Stimulated activated effector memory CD8-positive, alpha-beta T cell treated with anti-CD3 and anti-CD28 coated beads, Interleukin-12 subunit alpha, Interleukin-12 subunit beta, amount 100 ng/mL, for 72 hours (primary cell): ENCODE measurements around the gene TVP23A.
"Not testable (repeated sequence)": the region's sequence is repeated elsewhere in the genome, so short reads cannot be mapped to it uniquely, and the experiment has no call there.

Experiments
- ATAC-seq: fragments of 150-1000 bp; cut with Tn5 transposase; 2 replicates; pipeline ENCODE4 v1.10.0; 2021
- DNase-seq, 2 donors: peaks; one replicate each; pipeline ENCODE4 v3.0.0; 2021 to 2022; ENCODE audit warnings: low spot score in 2 of 2
- H3K27ac Mint-ChIP-seq: one replicate; pipeline ENCODE4 v1.8.0; 2022; ENCODE audit warnings: mild to moderate bottlenecking, mixed read lengths
- H3K36me3 Mint-ChIP-seq: one replicate; pipeline ENCODE4 v1.8.0; 2022; ENCODE audit warnings: mild to moderate bottlenecking, mixed read lengths
- H3K4me1 Mint-ChIP-seq: one replicate; pipeline ENCODE4 v1.8.0; 2022; ENCODE audit warnings: mixed read lengths
- H3K4me3 Mint-ChIP-seq: one replicate; pipeline ENCODE4 v1.8.0; 2022; ENCODE audit warnings: mild to moderate bottlenecking, mixed read lengths
- H3K9me3 Mint-ChIP-seq: one replicate; pipeline ENCODE4 v1.8.0; 2022; ENCODE audit warnings: mixed read lengths

TVP23A gene

GRCh38 chr16:10787304-10787703 lies 31.3 kb downstream of the TVP23A start:
- no peaks in the 10 kb centered on the region for H3K9me3 Mint-ChIP-seq
- no peaks in the 10 kb centered on the region for H3K36me3 Mint-ChIP-seq
- H3K4me3 Mint-ChIP-seq = no peak overlapping the region
- DNase-seq (no peak), ATAC-seq (no peak)
- H3K27ac Mint-ChIP-seq = no peak overlapping the region
- no peaks in the 10 kb centered on the region for H3K4me1 Mint-ChIP-seq

GRCh38 chr16:10782628-10783027 lies 36.0 kb downstream of the TVP23A start:
- DNase-seq = no peak
- Mint-ChIP-seq H3K9me3 (no peaks in the 10 kb centered on the region), H3K36me3 (no peaks in the 10 kb centered on the region), H3K4me3 (no peak overlapping the region), H3K4me1 (no peaks in the 10 kb centered on the region), H3K27ac (no peak overlapping the region)
- ATAC-seq = no peak

GRCh38 chr16:10780628-10781027 lies 38.0 kb downstream of the TVP23A start:
- H3K4me1 Mint-ChIP-seq = peaks cover 7% of the 10 kb centered on the region
- no peak for ATAC-seq
- no peak for DNase-seq
- H3K27ac Mint-ChIP-seq = no peak overlapping the region
- H3K9me3 Mint-ChIP-seq = no peaks in the 10 kb centered on the region
- H3K4me3 Mint-ChIP-seq = no peak overlapping the region
- no peaks in the 10 kb centered on the region for H3K36me3 Mint-ChIP-seq

- not testable (repeated sequence) for H3K27ac Mint-ChIP-seq, H3K4me3 Mint-ChIP-seq
- peaks cover 13% of the 10 kb centered on the region for H3K4me1 Mint-ChIP-seq
These were observed 38.7 kb downstream of the TVP23A start for GRCh38 chr16:10779908-10780307.

GRCh38 chr16:10777356-10777755 lies 41.2 kb downstream of the TVP23A start:
- DNase-seq (no peak), ATAC-seq (no peak)
- H3K36me3 Mint-ChIP-seq = peaks cover 5% of the 10 kb centered on the region
- no peak overlapping the region for H3K27ac Mint-ChIP-seq
- H3K4me1 Mint-ChIP-seq = peaks cover 13% of the 10 kb centered on the region
- H3K4me3 Mint-ChIP-seq = no peak overlapping the region
- no peaks in the 10 kb centered on the region for H3K9me3 Mint-ChIP-seq

More at GRCh38 chr16:10779908-10780307, 38.7 kb downstream of the TVP23A start:
- H3K9me3 Mint-ChIP-seq, DNase-seq, ATAC-seq, H3K36me3 Mint-ChIP-seq: not testable (repeated sequence)

- not testable (repeated sequence) for DNase-seq, H3K27ac Mint-ChIP-seq, ATAC-seq, H3K9me3 Mint-ChIP-seq, H3K36me3 Mint-ChIP-seq, H3K4me3 Mint-ChIP-seq
- H3K4me1 Mint-ChIP-seq = peaks cover 13% of the 10 kb centered on the region
These were observed 41.7 kb downstream of the TVP23A start for GRCh38 chr16:10776923-10777322.

GRCh38 chr16:10776280-10776679 lies 42.3 kb downstream of the TVP23A start:
- no peak overlapping the region for H3K4me3 Mint-ChIP-seq
- ATAC-seq (peak; percentile 87), DNase-seq (no peak)
- H3K9me3 Mint-ChIP-seq = no peaks in the 10 kb centered on the region
- H3K27ac Mint-ChIP-seq = no peak overlapping the region
- peaks cover 5% of the 10 kb centered on the region for H3K36me3 Mint-ChIP-seq
- peaks cover 14% of the 10 kb centered on the region for H3K4me1 Mint-ChIP-seq

- ATAC-seq (no peak), DNase-seq (no peak)
- H3K4me1 Mint-ChIP-seq = peaks cover 32% of the 10 kb centered on the region
- H3K4me3 Mint-ChIP-seq = no peak overlapping the region
- H3K9me3 Mint-ChIP-seq = no peaks in the 10 kb centered on the region
- H3K36me3 Mint-ChIP-seq = peaks cover 31% of the 10 kb centered on the region
- H3K27ac Mint-ChIP-seq = no peak overlapping the region
These were observed 47.7 kb downstream of the TVP23A start for GRCh38 chr16:10770907-10771306.

GRCh38 chr16:10769381-10769780 lies 49.2 kb downstream of the TVP23A start:
- DNase-seq (no peak), ATAC-seq (no peak)
- H3K9me3 Mint-ChIP-seq = no peaks in the 10 kb centered on the region
- H3K4me3 Mint-ChIP-seq = no peak overlapping the region
- H3K36me3 Mint-ChIP-seq = peaks cover 38% of the 10 kb centered on the region
- no peak overlapping the region for H3K27ac Mint-ChIP-seq
- H3K4me1 Mint-ChIP-seq = peaks cover 39% of the 10 kb centered on the region

- ATAC-seq = no peak
- peaks cover 54% of the 10 kb centered on the region for H3K4me1 Mint-ChIP-seq
- peaks cover 61% of the 10 kb centered on the region for H3K36me3 Mint-ChIP-seq
- DNase-seq = no peak
- no peak overlapping the region for H3K27ac Mint-ChIP-seq
- no peak overlapping the region for H3K4me3 Mint-ChIP-seq
- H3K9me3 Mint-ChIP-seq = no peaks in the 10 kb centered on the region
These were observed 51.5 kb downstream of the TVP23A start for GRCh38 chr16:10767127-10767526.

GRCh38 chr16:10765772-10766171 lies 52.8 kb downstream of the TVP23A start:
- H3K27ac Mint-ChIP-seq = peak overlapping the region; percentile 94

GRCh38 chr16:10763456-10763855 lies 55.1 kb downstream of the TVP23A start:
- DNase-seq (no peak), ATAC-seq (no peak)
- Mint-ChIP-seq H3K4me3 (no peak overlapping the region), H3K36me3 (peaks cover 89% of the 10 kb centered on the region), H3K27ac (no peak overlapping the region), H3K4me1 (peaks cover 53% of the 10 kb centered on the region), H3K9me3 (no peaks in the 10 kb centered on the region)

More at GRCh38 chr16:10765772-10766171, 52.8 kb downstream of the TVP23A start:
- peak overlapping the region; percentile 53 for H3K4me3 Mint-ChIP-seq
- peaks cover 54% of the 10 kb centered on the region for H3K4me1 Mint-ChIP-seq
- no peaks in the 10 kb centered on the region for H3K9me3 Mint-ChIP-seq
- ATAC-seq = peak; percentile 95
- DNase-seq = peak in 1 of 2 donors; percentile 69
- H3K36me3 Mint-ChIP-seq = peaks cover 74% of the 10 kb centered on the region

- Mint-ChIP-seq H3K27ac (no peak overlapping the region), H3K4me3 (no peak overlapping the region), H3K36me3 (peaks cover 90% of the 10 kb centered on the region), H3K9me3 (no peaks in the 10 kb centered on the region), H3K4me1 (peaks cover 48% of the 10 kb centered on the region)
- ATAC-seq (no peak), DNase-seq (no peak)
These were observed 56.1 kb downstream of the TVP23A start for GRCh38 chr16:10762336-10763016.

- Mint-ChIP-seq H3K36me3 (peaks cover 95% of the 10 kb centered on the region), H3K9me3 (no peaks in the 10 kb centered on the region), H3K27ac (no peak overlapping the region), H3K4me3 (no peak overlapping the region), H3K4me1 (peaks cover 44% of the 10 kb centered on the region)
- DNase-seq (no peak), ATAC-seq (no peak)
These were observed 57.2 kb downstream of the TVP23A start for GRCh38 chr16:10761373-10761772.

- Mint-ChIP-seq H3K4me1 (peaks cover 39% of the 10 kb centered on the region), H3K9me3 (no peaks in the 10 kb centered on the region), H3K27ac (no peak overlapping the region), H3K4me3 (no peak overlapping the region), H3K36me3 (peaks cover 97% of the 10 kb centered on the region)
- ATAC-seq (no peak), DNase-seq (no peak)
These were observed 57.7 kb downstream of the TVP23A start for GRCh38 chr16:10760858-10761257.

- Mint-ChIP-seq H3K4me3 (no peak overlapping the region), H3K27ac (no peak overlapping the region), H3K36me3 (peaks cover 98% of the 10 kb centered on the region), H3K9me3 (no peaks in the 10 kb centered on the region), H3K4me1 (peaks cover 37% of the 10 kb centered on the region)
- no peak for ATAC-seq
- DNase-seq = no peak
These were observed 62.0 kb downstream of the TVP23A start for GRCh38 chr16:10756574-10756973.
